Natural killer cell (primary cell): ENCODE measurements around the gene MYOM1. TPM values are rescaled to one million over a fixed set of nuclear protein-coding genes. Genes with fewer than 3 reads are reported as not detected.
"Not testable (repeated sequence)": the region's sequence is repeated elsewhere in the genome, so short reads cannot be mapped to it uniquely, and the experiment has no call there.

ENCODE experiments used
- ATAC-seq, 3 donors: fragments of 150-1000 bp in 2 of 3; fragments of 200-7000 bp in 1 of 3; cut with Tn5 transposase; 1 replicate in 1 of 3; 2 replicates in 2 of 3; pipeline ENCODE4 v1.10.0; 2021; ENCODE audit warnings: mild to moderate bottlenecking in 2 of 3, moderate library complexity in 2 of 3
- DNase-seq, 2 donors: peaks; one replicate each; pipeline versions ENCODE4 v3.0.0 to v3.0.0-alpha.2; 2013 to 2021; ENCODE audit warnings: mixed read lengths in 1 of 2
- H3K27ac ChIP-seq: one replicate; pipeline ENCODE4 v1.5.1; 2013; ENCODE audit warnings: mild to moderate bottlenecking, low read length
- H3K27me3 ChIP-seq: one replicate; pipeline ENCODE4 v1.6.1; 2013; ENCODE audit warnings: low read length; ENCODE audit not compliant: control insufficient read depth, insufficient read depth
- H3K36me3 ChIP-seq: one replicate; pipeline ENCODE4 v1.6.1; 2013; ENCODE audit warnings: low read length; ENCODE audit not compliant: control insufficient read depth, insufficient read depth
- H3K4me1 ChIP-seq: one replicate; pipeline ENCODE4 v1.6.1; 2013; ENCODE audit warnings: low read length; ENCODE audit not compliant: control insufficient read depth, insufficient read depth
- H3K4me3 ChIP-seq: one replicate; pipeline ENCODE4 v1.5.1; 2013; ENCODE audit warnings: low read length
- H3K9me3 ChIP-seq: one replicate; pipeline ENCODE4 v1.6.1; 2013; ENCODE audit warnings: low read length; ENCODE audit not compliant: control insufficient read depth, insufficient read depth
- H3K27ac Mint-ChIP-seq, 2 donors: one replicate each; pipeline ENCODE4 v1.8.0; 2022; ENCODE audit warnings: mild to moderate bottlenecking in 2 of 2, mixed read lengths in 2 of 2, moderate library complexity in 1 of 2
- H3K27me3 Mint-ChIP-seq, 2 donors: one replicate each; pipeline ENCODE4 v1.8.0; 2022; ENCODE audit warnings: low read depth in 2 of 2, mixed read lengths in 2 of 2
- H3K36me3 Mint-ChIP-seq: one replicate; pipeline ENCODE4 v1.8.0; 2022; ENCODE audit warnings: mixed read lengths
- H3K4me1 Mint-ChIP-seq, 2 donors: one replicate each; pipeline ENCODE4 v1.8.0; 2022; ENCODE audit warnings: mixed read lengths in 2 of 2
- H3K4me3 Mint-ChIP-seq: one replicate; pipeline ENCODE4 v1.8.0; 2022; ENCODE audit warnings: mild to moderate bottlenecking, moderate library complexity, mixed read lengths
- H3K9me3 Mint-ChIP-seq, 2 donors: one replicate each; pipeline ENCODE4 v1.8.0; 2022; ENCODE audit warnings: mixed read lengths in 2 of 2
- CTCF ChIP-seq: fragments of 200-600 bp; IDR thresholded peaks from one replicate; pipeline ENCODE4 v1.8.0; 2022; ENCODE audit warnings: antibody characterized with exemption
- WGBS: methylation state at CpG from one replicate; pipeline ENCODE4 v1.1.7; 2013; ENCODE audit warnings: missing lambda C conversion rate; ENCODE audit not compliant: insufficient coverage; 5-methylcytosine and 5-hydroxymethylcytosine counted together
- intact Hi-C: fragments of 100-400 bp; cut with micrococcal nuclease; formaldehyde crosslinking; loops from one replicate; pipeline ENCODE4 v1.14.2; 2022
- total RNA-seq, 4 donors: library from RNA; stranded (reverse); fragments of 120-200 nt in 1 of 4; gene quantifications; one replicate each; pipeline versions ENCODE4 v1.2.3 to v1.2.4, GENCODE V29; 2013 to 2022

The MYOM1 gene
- total RNA-seq, 3 donors from 2014 or later (not counting 1 experiment from before 2014, with no cell fraction given) = 1.7 to 5.8 (median 3.0) TPM

GRCh38 chr18:3054214-3054613, 165.6 kb downstream of the MYOM1 start:
- no peak for ATAC-seq
- peaks cover 27 to 39% of the 10 kb centered on the region in 2 donors for H3K4me1 Mint-ChIP-seq
- intact Hi-C loops = no loop called here

GRCh38 chr18:3053081-3053480, 166.7 kb downstream of the MYOM1 start:
- Mint-ChIP-seq H3K4me1 (peaks cover 17 to 28% of the 10 kb centered on the region in 2 donors), H3K9me3 (no peaks in the 10 kb centered on the region), H3K36me3 (no peaks in the 10 kb centered on the region), H3K27ac (no peak overlapping the region), H3K27me3 (peaks cover 0 to 5% of the 10 kb centered on the region in 2 donors), H3K4me3 (no peak overlapping the region)
- DNase-seq (no peak), ATAC-seq (no peak)
- H3K9me3 ChIP-seq = no peaks in the 10 kb centered on the region
- H3K27me3 ChIP-seq = no peaks in the 10 kb centered on the region
- peaks cover 10% of the 10 kb centered on the region for H3K4me1 ChIP-seq
- TF ChIP-seq CTCF = no peak
- intact Hi-C loops = no loop called here
- H3K27ac ChIP-seq = no peak overlapping the region
- H3K4me3 ChIP-seq = no peak overlapping the region
- 96% methylated on average over 4 of the region's 4 CpGs for WGBS
- no peaks in the 10 kb centered on the region for H3K36me3 ChIP-seq

More at GRCh38 chr18:3054214-3054613, 165.6 kb downstream of the MYOM1 start:
- Mint-ChIP-seq H3K9me3 (no peaks in the 10 kb centered on the region), H3K36me3 (no peaks in the 10 kb centered on the region), H3K27me3 (peaks cover 0 to 4% of the 10 kb centered on the region in 2 donors), H3K27ac (no peak overlapping the region), H3K4me3 (no peak overlapping the region)
- TF ChIP-seq CTCF = no peak
- H3K4me3 ChIP-seq = no peak overlapping the region
- WGBS = 97% methylated on average over 6 of the region's 6 CpGs
- no peaks in the 10 kb centered on the region for H3K27me3 ChIP-seq
- H3K27ac ChIP-seq = no peak overlapping the region
- H3K4me1 ChIP-seq = peaks cover 20% of the 10 kb centered on the region
- no peaks in the 10 kb centered on the region for H3K9me3 ChIP-seq
- no peak for DNase-seq
- H3K36me3 ChIP-seq = no peaks in the 10 kb centered on the region

- H3K27me3 ChIP-seq = no peaks in the 10 kb centered on the region
- no peak overlapping the region for H3K27ac ChIP-seq
- no peak overlapping the region for H3K27ac Mint-ChIP-seq
- intact Hi-C loops = no loop called here
- H3K4me3 ChIP-seq = no peak overlapping the region
- H3K9me3 ChIP-seq = no peaks in the 10 kb centered on the region
- peaks cover 10 to 21% of the 10 kb centered on the region in 2 donors for H3K4me1 Mint-ChIP-seq
- H3K4me1 ChIP-seq = peaks cover 3% of the 10 kb centered on the region
- no peak for DNase-seq
- H3K9me3 Mint-ChIP-seq = no peaks in the 10 kb centered on the region
- no peak overlapping the region for H3K4me3 Mint-ChIP-seq
- no peak for ATAC-seq
- 44% methylated on average over 1 of the region's 2 CpGs for WGBS
- no peaks in the 10 kb centered on the region for H3K36me3 Mint-ChIP-seq
- peaks cover 0 to 6% of the 10 kb centered on the region in 2 donors for H3K27me3 Mint-ChIP-seq
- no peak for TF ChIP-seq CTCF
- no peaks in the 10 kb centered on the region for H3K36me3 ChIP-seq
Observed at GRCh38 chr18:3052411-3052758, 167.4 kb downstream of the MYOM1 start.

GRCh38 chr18:3051718-3052410, 167.9 kb downstream of the MYOM1 start:
- Mint-ChIP-seq H3K36me3 (no peaks in the 10 kb centered on the region), H3K4me3 (no peak overlapping the region), H3K27me3 (peaks cover 0 to 6% of the 10 kb centered on the region in 2 donors), H3K27ac (no peak overlapping the region), H3K4me1 (peaks cover 6 to 17% of the 10 kb centered on the region in 2 donors), H3K9me3 (no peaks in the 10 kb centered on the region)
- TF ChIP-seq CTCF = no peak
- no peaks in the 10 kb centered on the region for H3K36me3 ChIP-seq
- DNase-seq (no peak), ATAC-seq (no peak)
- no peak overlapping the region for H3K27ac ChIP-seq
- H3K27me3 ChIP-seq = no peaks in the 10 kb centered on the region
- intact Hi-C loops = no loop called here
- H3K4me1 ChIP-seq = no peaks in the 10 kb centered on the region
- 82% methylated on average over 8 of the region's 8 CpGs for WGBS
- H3K4me3 ChIP-seq = no peak overlapping the region
- no peaks in the 10 kb centered on the region for H3K9me3 ChIP-seq

- not testable (repeated sequence) for ATAC-seq
Observed at GRCh38 chr18:3049897-3050454, 169.8 kb downstream of the MYOM1 start.

More at GRCh38 chr18:3049897-3050454, 169.8 kb downstream of the MYOM1 start:
- H3K36me3 Mint-ChIP-seq, H3K36me3 ChIP-seq, H3K4me1 ChIP-seq, DNase-seq, H3K4me3 Mint-ChIP-seq, intact Hi-C loops, H3K27me3 ChIP-seq, H3K27me3 Mint-ChIP-seq, H3K9me3 ChIP-seq, H3K27ac Mint-ChIP-seq, H3K27ac ChIP-seq, H3K4me3 ChIP-seq, H3K9me3 Mint-ChIP-seq: not testable (repeated sequence)
- no CpG with 5 or more reads among the region's 8 CpGs for WGBS
- H3K4me1 Mint-ChIP-seq = peaks cover 3 to 15% of the 10 kb centered on the region in 2 donors
